Ishikawa (cell line): ENCODE data around the gene MAGEL2.

ENCODE experiments used
- CEBPB ChIP-seq: IDR thresholded peaks from 2 replicates; pipeline ENCODE4 v1.6.1; 2012
- CREB1 ChIP-seq: IDR thresholded peaks from 2 replicates; pipeline ENCODE4 v1.6.1; 2012; ENCODE audit warnings: low read depth
- EGR1 ChIP-seq: IDR thresholded peaks from 2 replicates; pipeline ENCODE4 v1.6.1; 2012
- EP300 ChIP-seq: IDR thresholded peaks from 2 replicates; pipeline ENCODE4 v1.6.1; 2012; ENCODE audit warnings: borderline replicate concordance
- FOXM1 ChIP-seq: IDR thresholded peaks from 2 replicates; pipeline ENCODE4 v1.6.1; 2012; ENCODE audit warnings: low read depth, borderline replicate concordance
- NFIC ChIP-seq: IDR thresholded peaks from 2 replicates; pipeline ENCODE4 v1.6.1; 2012
- RAD21 ChIP-seq: IDR thresholded peaks from 2 replicates; pipeline ENCODE4 v1.6.1; 2012; ENCODE audit warnings: low read depth
- TAF1 ChIP-seq: IDR thresholded peaks from 2 replicates; pipeline ENCODE4 v1.6.1; 2012; ENCODE audit warnings: low read depth, mild to moderate bottlenecking
- TCF12 ChIP-seq: IDR thresholded peaks from 2 replicates; pipeline ENCODE4 v1.6.1; 2012; ENCODE audit warnings: low read depth
- TEAD4 ChIP-seq: IDR thresholded peaks from 2 replicates; pipeline ENCODE4 v1.6.1; 2012
- YY1 ChIP-seq: IDR thresholded peaks from 2 replicates; pipeline ENCODE4 v1.6.1; 2012; ENCODE audit warnings: low read depth
- ZBTB7A ChIP-seq: IDR thresholded peaks from 2 replicates; pipeline ENCODE4 v1.6.1; 2012; ENCODE audit warnings: low read depth
- TF ChIP-seq, protein P1 (sequence below): IDR thresholded peaks from 2 replicates; pipeline ENCODE4 v1.6.1; 2012
- TF ChIP-seq, protein P2 (sequence below): IDR thresholded peaks from 2 replicates; pipeline ENCODE4 v1.6.1; 2012; ENCODE audit warnings: low read depth, mild to moderate bottlenecking
- TF ChIP-seq, protein P3 (sequence below): IDR thresholded peaks from 2 replicates; pipeline ENCODE4 v1.6.1; 2012

The MAGEL2 gene

DNA sequence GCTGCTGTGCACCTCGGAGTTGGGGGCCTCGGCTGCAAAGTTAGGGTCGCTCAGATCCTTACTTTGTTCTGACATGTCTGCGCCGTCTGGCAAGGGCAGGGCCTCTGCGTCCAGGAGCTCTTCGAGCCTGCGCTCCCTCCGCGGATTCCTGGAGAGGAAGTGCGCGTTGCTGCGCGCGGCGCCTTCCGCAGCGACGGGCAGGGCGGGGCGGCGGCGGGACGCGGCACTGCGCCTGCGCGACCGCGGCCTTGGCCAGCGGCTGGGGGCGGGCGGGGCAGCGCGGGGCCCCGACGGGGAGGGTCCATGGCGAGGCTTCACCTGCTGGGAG, 39.4 kb upstream of the MAGEL2 start, which contains the start of gene NDN:
TSS of gene NDN (minus strand) at position 163 of the 328 bp plus-strand sequence. CDS start at position 75, 88 bp downstream.
- TF ChIP-seq, protein P1, sequence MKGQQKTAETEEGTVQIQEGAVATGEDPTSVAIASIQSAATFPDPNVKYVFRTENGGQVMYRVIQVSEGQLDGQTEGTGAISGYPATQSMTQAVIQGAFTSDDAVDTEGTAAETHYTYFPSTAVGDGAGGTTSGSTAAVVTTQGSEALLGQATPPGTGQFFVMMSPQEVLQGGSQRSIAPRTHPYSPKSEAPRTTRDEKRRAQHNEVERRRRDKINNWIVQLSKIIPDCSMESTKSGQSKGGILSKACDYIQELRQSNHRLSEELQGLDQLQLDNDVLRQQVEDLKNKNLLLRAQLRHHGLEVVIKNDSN, result no peak

DNA sequence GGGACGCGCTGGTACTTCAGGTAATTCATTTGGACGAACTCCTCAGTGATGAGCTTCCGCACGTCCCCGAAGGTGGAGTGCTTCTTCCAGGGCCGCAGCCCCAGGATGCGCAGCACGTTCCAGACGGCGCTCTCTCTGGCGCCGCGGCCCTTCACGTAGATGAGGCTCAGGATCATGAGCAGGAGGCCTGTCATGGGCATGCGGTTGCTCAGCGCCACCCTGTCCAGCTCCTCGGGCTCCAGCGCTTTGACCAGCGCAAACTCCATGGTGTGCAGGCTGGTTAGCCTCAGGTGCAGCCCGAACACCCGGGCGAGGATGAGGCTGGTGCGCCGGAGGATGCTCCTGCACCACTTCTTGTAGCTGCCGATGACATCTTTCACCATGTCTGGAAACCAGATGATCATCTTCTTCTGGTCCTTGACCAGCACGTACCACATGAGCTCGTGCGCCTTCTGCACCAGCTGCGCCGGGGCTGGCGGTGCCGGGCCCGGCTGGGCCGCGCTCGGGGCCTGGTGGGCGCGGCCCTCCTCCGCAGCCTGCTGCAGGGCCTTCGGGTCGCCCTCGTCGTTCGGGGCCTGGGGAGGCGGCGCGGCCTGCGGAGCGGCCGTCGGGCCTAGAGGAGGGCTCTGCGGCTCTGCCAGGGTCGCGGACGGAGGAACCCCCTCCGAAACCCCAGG, 38.9 kb upstream of the MAGEL2 start:
- TF ChIP-seq, protein P2, sequence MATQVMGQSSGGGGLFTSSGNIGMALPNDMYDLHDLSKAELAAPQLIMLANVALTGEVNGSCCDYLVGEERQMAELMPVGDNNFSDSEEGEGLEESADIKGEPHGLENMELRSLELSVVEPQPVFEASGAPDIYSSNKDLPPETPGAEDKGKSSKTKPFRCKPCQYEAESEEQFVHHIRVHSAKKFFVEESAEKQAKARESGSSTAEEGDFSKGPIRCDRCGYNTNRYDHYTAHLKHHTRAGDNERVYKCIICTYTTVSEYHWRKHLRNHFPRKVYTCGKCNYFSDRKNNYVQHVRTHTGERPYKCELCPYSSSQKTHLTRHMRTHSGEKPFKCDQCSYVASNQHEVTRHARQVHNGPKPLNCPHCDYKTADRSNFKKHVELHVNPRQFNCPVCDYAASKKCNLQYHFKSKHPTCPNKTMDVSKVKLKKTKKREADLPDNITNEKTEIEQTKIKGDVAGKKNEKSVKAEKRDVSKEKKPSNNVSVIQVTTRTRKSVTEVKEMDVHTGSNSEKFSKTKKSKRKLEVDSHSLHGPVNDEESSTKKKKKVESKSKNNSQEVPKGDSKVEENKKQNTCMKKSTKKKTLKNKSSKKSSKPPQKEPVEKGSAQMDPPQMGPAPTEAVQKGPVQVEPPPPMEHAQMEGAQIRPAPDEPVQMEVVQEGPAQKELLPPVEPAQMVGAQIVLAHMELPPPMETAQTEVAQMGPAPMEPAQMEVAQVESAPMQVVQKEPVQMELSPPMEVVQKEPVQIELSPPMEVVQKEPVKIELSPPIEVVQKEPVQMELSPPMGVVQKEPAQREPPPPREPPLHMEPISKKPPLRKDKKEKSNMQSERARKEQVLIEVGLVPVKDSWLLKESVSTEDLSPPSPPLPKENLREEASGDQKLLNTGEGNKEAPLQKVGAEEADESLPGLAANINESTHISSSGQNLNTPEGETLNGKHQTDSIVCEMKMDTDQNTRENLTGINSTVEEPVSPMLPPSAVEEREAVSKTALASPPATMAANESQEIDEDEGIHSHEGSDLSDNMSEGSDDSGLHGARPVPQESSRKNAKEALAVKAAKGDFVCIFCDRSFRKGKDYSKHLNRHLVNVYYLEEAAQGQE, result no peak
- TF ChIP-seq EGR1 (no peak), TAF1 (no peak), ZBTB7A (no peak), FOXM1 (no peak), TCF12 (no peak), CREB1 (no peak), RAD21 (no peak), TEAD4 (no peak), NFIC (no peak), CEBPB (no peak), EP300 (no peak), YY1 (no peak)
- TF ChIP-seq, protein P3, sequence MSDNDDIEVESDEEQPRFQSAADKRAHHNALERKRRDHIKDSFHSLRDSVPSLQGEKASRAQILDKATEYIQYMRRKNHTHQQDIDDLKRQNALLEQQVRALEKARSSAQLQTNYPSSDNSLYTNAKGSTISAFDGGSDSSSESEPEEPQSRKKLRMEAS, result no peak
- TF ChIP-seq, protein P1, result no peak

DNA sequence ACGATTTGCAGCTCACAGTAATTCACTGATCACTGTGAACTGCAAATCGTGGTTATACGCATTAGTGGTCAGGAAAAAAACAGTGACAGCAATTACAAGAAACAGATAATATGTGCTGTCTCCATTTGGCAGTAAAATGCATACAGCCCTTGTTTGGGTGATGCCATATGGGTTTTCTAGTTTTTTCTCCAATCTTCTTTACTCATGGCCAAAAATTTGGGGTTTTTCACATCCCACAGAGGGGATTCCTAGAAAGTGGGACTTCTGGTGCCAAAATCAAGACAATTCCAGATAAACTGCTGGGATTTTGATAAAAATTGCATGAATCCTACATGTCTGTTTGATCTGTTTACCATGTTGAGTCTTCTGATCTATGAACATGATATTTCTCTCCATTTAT, 23.8 kb upstream of the MAGEL2 start:
- TF ChIP-seq, protein P2, result no peak
- TF ChIP-seq CEBPB (no peak), ZBTB7A (no peak), EP300 (no peak)
- TF ChIP-seq, protein P1, result no peak

DNA sequence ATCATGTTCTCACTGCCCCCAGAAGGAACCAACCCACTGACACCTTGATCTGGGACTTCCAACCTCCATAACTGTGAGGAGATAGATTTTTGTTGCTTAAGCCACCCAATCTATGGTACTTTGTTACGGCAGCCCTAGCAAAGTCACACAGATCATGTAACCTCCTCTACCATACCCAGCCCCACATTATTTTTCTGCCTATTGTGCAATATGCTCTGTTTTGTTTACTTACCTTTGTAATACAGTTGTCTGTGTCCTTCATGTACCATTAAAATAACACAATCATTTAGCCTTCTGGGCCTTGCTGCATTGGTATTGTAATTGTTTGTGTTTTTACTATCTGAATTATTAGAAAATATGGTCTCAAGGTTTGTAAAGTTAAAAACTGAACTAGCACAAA, 23.3 kb upstream of the MAGEL2 start:
- TF ChIP-seq TAF1 (no peak), YY1 (no peak), EP300 (no peak), EGR1 (no peak), TCF12 (no peak), CEBPB (no peak), ZBTB7A (no peak), RAD21 (no peak), NFIC (no peak), CREB1 (no peak), TEAD4 (no peak)
- TF ChIP-seq, protein P1, result no peak
- TF ChIP-seq, protein P3, result no peak
- TF ChIP-seq, protein P2, result no peak
